Gastrocnemius medialis (tissue), 4 donors: Measurements from ENCODE around the gene ZFHX3.

ENCODE experiments used
- CTCF ChIP-seq, 5 experiments: fragments of 450-650 bp in 3 of 5; fragments of 200-600 bp in 2 of 5; sonication (generic) in 2 of 5; IDR thresholded peaks in 4 of 5; conservative IDR thresholded peaks in 1 of 5; 1 replicate in 4 of 5; 2 replicates in 1 of 5; pipeline ENCODE4 v1.5.1; 2016 to 2019; ENCODE audit warnings: antibody characterized with exemption in 5 of 5, mild to moderate bottlenecking in 3 of 5, moderate library complexity in 3 of 5
- POLR2A ChIP-seq, 2 donors: fragments of 450-650 bp; IDR thresholded peaks; one replicate each; pipeline ENCODE4 v1.6.1; 2017; ENCODE audit warnings: antibody characterized with exemption in 2 of 2, mild to moderate bottlenecking in 2 of 2, moderate library complexity in 2 of 2

- TF ChIP-seq CTCF (IDR thresholded peaks at IDR 0.05 in 4 of 5, conservative IDR thresholded peaks at IDR 0.05 in 1 of 5): no peak
- TF ChIP-seq POLR2A (IDR thresholded peaks at IDR 0.05): no peak
Observed at GRCh38 chr16:72957303-72958277, 90.3 kb downstream of the ZFHX3 start.
